ENCODE measurements around the gene BCAS4. TPM values are rescaled to one million over a fixed set of nuclear protein-coding genes. Genes with fewer than 3 reads are reported as not detected.
A peak's percentile ranks its signal among the peaks of the same experiment; 100 is the strongest.

The BCAS4 gene
- total RNA-seq, 1 donor from 2014 or later, result 2.6 TPM

- intact Hi-C loops (cut with DNase I), result no loop called here
- ATAC-seq (ENCODE audit: poor library complexity) (no peak), DNase-seq (no peak)
Measured at GRCh38 chr20:50813101-50813643, 18.3 kb downstream of the BCAS4 start.

GRCh38 chr20:50813801-50814200, 18.9 kb downstream of the BCAS4 start:
- no peak for DNase-seq
- ATAC-seq (ENCODE audit: poor library complexity), result no peak
- intact Hi-C loops (cut with DNase I), result no loop called here

GRCh38 chr20:50814438-50815161, 19.7 kb downstream of the BCAS4 start:
- DNase-seq, result no peak
- intact Hi-C loops (cut with DNase I), result no loop called here
- ATAC-seq (ENCODE audit: poor library complexity), result no peak

GRCh38 chr20:50815162-50815989, 20.5 kb downstream of the BCAS4 start:
- no peak for DNase-seq
- intact Hi-C loops (cut with DNase I), result no loop called here
- no peak for ATAC-seq (ENCODE audit: poor library complexity)

- ATAC-seq (ENCODE audit: poor library complexity) (no peak), DNase-seq (no peak)
- intact Hi-C loops (cut with DNase I), result no loop called here
Measured at GRCh38 chr20:50817776-50818172, 22.9 kb downstream of the BCAS4 start.

- ATAC-seq (ENCODE audit: poor library complexity) (no peak), DNase-seq (no peak)
- intact Hi-C loops (cut with DNase I), result no loop called here
Measured at GRCh38 chr20:50819349-50819748, 24.5 kb downstream of the BCAS4 start.

- DNase-seq, result no peak
- ATAC-seq (ENCODE audit: poor library complexity), result no peak
- intact Hi-C loops (cut with DNase I), result no loop called here
Measured at GRCh38 chr20:50820515-50821256, 25.8 kb downstream of the BCAS4 start.

GRCh38 chr20:50821257-50821921, 26.5 kb downstream of the BCAS4 start:
- intact Hi-C loops (cut with DNase I), result no loop called here
- ATAC-seq (ENCODE audit: poor library complexity) (no peak), DNase-seq (no peak)

GRCh38 chr20:50821994-50822393, 27.1 kb downstream of the BCAS4 start:
- intact Hi-C loops (cut with DNase I), result no loop called here
- ATAC-seq (ENCODE audit: poor library complexity) (no peak), DNase-seq (no peak)

- ATAC-seq (ENCODE audit: poor library complexity) (no peak), DNase-seq (no peak)
- intact Hi-C loops (cut with DNase I), result no loop called here
Measured at GRCh38 chr20:50823319-50823718, 28.5 kb downstream of the BCAS4 start.

- intact Hi-C loops (cut with DNase I), result no loop called here
- ATAC-seq (ENCODE audit: poor library complexity) (no peak), DNase-seq (peak; percentile 54)
Measured at GRCh38 chr20:50824137-50824536, 29.3 kb downstream of the BCAS4 start.

GRCh38 chr20:50826121-50826520, 31.3 kb downstream of the BCAS4 start:
- no peak for ATAC-seq (ENCODE audit: poor library complexity)
- intact Hi-C loops (cut with DNase I), result no loop called here

GRCh38 chr20:50828363-50829136, 33.7 kb downstream of the BCAS4 start:
- DNase-seq (no peak), ATAC-seq (ENCODE audit: poor library complexity) (no peak)
- intact Hi-C loops (cut with DNase I), result no loop called here

More at GRCh38 chr20:50826121-50826520, 31.3 kb downstream of the BCAS4 start:
- no peak for DNase-seq

- DNase-seq (no peak), ATAC-seq (ENCODE audit: poor library complexity) (no peak)
- intact Hi-C loops (cut with DNase I), result no loop called here
Measured at GRCh38 chr20:50831622-50832021, 36.8 kb downstream of the BCAS4 start.

- intact Hi-C loops (cut with DNase I), result no loop called here
- ATAC-seq (ENCODE audit: poor library complexity) (no peak), DNase-seq (no peak)
Measured at GRCh38 chr20:50834599-50835005, 39.7 kb downstream of the BCAS4 start.

- peak; percentile 89 for ATAC-seq (ENCODE audit: poor library complexity)
- intact Hi-C loops (cut with DNase I), result no loop called here
- peak; percentile 52 for DNase-seq
Measured at GRCh38 chr20:50837532-50838321, 42.9 kb downstream of the BCAS4 start.

GRCh38 chr20:50838322-50838625, 43.4 kb downstream of the BCAS4 start:
- ATAC-seq (ENCODE audit: poor library complexity) (no peak), DNase-seq (no peak)
- intact Hi-C loops (cut with DNase I), result no loop called here
